CD4-positive, alpha-beta T cell treated with Interleukin-4 for 4 hours (primary cell): ENCODE measurements around the gene HHATL.

Experiments
- DNase-seq: peaks from one replicate; pipeline ENCODE4 v3.0.0-alpha.2; 2020

HHATL gene

GRCh38 chr3:42651248-42652091 is 51.1 kb downstream of the HHATL start:
- no peak for DNase-seq

DNA sequence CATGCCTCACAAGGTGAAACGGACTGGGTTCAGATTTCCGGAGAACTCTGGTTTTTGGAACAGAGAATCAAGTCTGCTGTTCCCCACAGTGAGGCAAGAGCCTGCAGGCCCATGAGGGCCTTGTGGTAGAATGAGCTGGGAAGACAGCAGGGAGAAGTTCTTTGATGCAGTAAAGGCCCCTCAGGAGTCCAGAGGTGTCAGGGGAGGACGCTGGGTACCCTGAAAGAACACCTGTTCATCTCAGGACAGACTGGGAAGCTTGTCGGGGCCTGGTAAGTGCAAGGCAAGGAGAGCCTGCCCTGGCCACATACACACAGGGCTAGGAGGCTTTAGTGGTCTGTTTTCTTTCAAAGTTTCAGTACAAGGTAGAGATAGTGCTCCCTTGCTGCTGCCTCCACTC is 52.8 kb downstream of the HHATL start:
- DNase-seq: no peak

DNA sequence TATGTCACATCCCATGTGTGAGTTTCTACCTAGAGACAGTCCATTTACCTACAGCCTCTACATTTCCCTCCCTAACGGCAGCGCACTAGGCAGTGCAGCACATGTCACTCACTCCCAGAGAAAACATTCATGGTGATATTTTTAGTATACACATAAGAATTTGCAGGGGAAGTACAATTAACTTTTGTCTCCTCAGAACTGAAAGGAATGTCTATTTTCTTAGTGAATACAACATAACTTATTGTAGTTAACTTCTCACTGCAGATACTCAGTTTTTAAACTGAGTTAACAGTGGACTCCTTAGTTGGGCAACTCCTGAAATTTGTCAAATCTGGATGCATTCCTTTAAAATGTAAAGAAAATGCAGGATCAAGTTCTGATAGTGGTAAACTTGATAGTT is 53.6 kb downstream of the HHATL start:
- DNase-seq: no peak

DNA sequence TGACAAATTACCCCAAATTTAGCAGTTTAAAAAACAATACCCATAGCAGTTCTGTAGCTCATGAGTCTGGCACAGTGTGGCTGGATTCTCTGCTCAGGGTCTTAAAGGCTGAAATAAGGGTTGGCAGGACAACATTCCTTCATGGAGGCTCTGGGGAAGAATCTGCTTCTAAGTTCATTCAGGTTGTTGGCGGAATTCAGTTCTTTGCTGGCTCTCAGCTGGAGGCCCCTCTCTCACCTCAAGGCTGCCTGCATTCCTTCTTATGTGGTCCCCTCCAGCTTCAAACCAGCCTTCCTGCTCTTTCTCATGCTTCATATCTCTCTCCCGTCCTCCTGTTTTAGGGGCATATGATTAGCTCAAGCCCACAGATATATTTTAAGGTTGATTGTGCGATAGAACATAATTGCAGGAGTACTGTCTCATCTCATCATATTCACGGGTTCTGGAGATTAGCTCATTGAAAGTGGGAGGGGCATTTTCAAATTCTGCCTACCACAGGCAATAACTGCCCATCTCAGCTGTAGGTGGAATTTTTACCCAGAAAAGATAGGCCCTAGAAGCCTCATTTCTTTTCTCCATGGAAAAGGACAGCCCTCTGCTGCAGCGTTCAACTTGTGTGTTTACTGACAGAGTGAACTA is 54.7 kb downstream of the HHATL start:
- DNase-seq: no peak
